ENCODE data around the gene PCYOX1L.
"Not testable (repeated sequence)": the region's sequence is repeated elsewhere in the genome, so short reads cannot be mapped to it uniquely, and the experiment has no call there.

The PCYOX1L gene

DNA sequence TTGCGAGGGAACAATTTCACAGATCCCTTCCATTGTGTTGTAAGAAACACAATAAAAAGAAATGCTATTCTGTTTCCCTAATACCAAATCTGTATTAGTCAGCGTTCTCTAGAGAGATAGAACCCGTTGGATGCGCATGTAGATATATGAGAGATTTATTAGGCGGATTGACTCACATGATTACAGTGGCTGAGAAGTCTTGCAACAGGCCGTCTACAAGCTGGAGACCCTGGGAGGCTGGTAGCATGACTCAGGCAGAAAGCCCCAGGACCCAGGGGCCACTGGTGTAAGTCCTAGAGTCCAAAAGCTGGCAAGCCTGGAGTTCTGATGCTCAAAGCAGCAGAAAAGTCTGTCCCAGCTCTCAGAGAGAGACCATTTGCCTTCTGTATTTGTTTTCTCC, 39.7 kb downstream of the PCYOX1L start:
- Histone ChIP-seq H3K9me2 (replicated peaks; ENCODE audit: low read depth, low read length) (no peaks in the 10 kb centered on the region), H3K36me3 (ENCODE audit: insufficient read depth, low read length) (no peaks in the 10 kb centered on the region), H3K4me2 (ENCODE audit: low read depth, low read length, poor library complexity, severe bottlenecking) (no peak overlapping the region), H3K79me2 (ENCODE audit: insufficient read depth, low read length) (no peaks in the 10 kb centered on the region), H3K9ac (ENCODE audit: low read depth, low read length, poor library complexity, severe bottlenecking) (no peak overlapping the region), H4K20me1 (ENCODE audit: insufficient read depth, low read length, poor library complexity, severe bottlenecking) (no peaks in the 10 kb centered on the region), H3K4me3 (ENCODE audit: low read length, poor library complexity, severe bottlenecking) (no peak overlapping the region), H3K4me1 (ENCODE audit: insufficient read depth, low read length, poor library complexity, severe bottlenecking) (no peaks in the 10 kb centered on the region), H3K27me3 (ENCODE audit: insufficient read depth, low read length, poor library complexity, severe bottlenecking) (no peaks in the 10 kb centered on the region), H2AFZ (ENCODE audit: low read length) (no peak overlapping the region), H3F3A (ENCODE audit: low read depth) (no peaks in the 10 kb centered on the region), H3K9me3 (ENCODE audit: insufficient read depth, low read depth, low read length) (no peaks in the 10 kb centered on the region)
- no peak for TF ChIP-seq EZH2phosphoT487 (IDR thresholded peaks at IDR 0.05; ENCODE audit: borderline replicate concordance)
- TF ChIP-seq, protein P1, sequence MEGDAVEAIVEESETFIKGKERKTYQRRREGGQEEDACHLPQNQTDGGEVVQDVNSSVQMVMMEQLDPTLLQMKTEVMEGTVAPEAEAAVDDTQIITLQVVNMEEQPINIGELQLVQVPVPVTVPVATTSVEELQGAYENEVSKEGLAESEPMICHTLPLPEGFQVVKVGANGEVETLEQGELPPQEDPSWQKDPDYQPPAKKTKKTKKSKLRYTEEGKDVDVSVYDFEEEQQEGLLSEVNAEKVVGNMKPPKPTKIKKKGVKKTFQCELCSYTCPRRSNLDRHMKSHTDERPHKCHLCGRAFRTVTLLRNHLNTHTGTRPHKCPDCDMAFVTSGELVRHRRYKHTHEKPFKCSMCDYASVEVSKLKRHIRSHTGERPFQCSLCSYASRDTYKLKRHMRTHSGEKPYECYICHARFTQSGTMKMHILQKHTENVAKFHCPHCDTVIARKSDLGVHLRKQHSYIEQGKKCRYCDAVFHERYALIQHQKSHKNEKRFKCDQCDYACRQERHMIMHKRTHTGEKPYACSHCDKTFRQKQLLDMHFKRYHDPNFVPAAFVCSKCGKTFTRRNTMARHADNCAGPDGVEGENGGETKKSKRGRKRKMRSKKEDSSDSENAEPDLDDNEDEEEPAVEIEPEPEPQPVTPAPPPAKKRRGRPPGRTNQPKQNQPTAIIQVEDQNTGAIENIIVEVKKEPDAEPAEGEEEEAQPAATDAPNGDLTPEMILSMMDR (conservative IDR thresholded peaks at IDR 0.05; ENCODE audit: low read length), result no peak

DNA sequence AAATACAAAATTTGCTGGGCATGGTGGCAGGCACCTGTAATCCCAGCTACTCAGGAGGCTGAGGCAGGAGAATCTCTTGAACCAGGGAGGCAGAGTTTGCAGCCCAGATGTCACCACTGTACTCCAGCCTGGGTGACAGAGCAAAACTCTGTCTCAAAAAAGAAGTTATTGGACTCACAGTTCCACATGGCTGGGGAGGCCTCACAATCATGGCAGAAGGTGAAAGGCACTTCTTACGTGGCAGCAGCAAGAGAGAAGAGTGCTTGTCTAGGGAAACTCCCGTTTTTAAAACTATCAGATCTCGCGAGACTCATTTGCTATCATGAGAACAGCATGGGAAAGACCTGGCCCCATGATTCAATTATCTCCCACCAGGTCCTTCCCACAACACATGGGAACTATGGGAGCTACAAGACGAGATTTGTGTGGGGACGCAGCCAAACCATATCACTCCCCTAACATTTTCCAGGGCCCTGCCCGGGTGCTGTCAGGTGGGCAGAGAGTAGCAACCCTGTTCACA, 41.0 kb downstream of the PCYOX1L start:
- not testable (repeated sequence) for H3K36me3 ChIP-seq (ENCODE audit: insufficient read depth, low read length); H3K9me3 ChIP-seq (ENCODE audit: insufficient read depth, low read depth, low read length); H3K27me3 ChIP-seq (ENCODE audit: insufficient read depth, low read length, poor library complexity, severe bottlenecking); H3K79me2 ChIP-seq (ENCODE audit: insufficient read depth, low read length); H3K9ac ChIP-seq (ENCODE audit: low read depth, low read length, poor library complexity, severe bottlenecking); H4K20me1 ChIP-seq (ENCODE audit: insufficient read depth, low read length, poor library complexity, severe bottlenecking); H3K4me2 ChIP-seq (ENCODE audit: low read depth, low read length, poor library complexity, severe bottlenecking); H3K4me3 ChIP-seq (ENCODE audit: low read length, poor library complexity, severe bottlenecking); H3K4me1 ChIP-seq (ENCODE audit: insufficient read depth, low read length, poor library complexity, severe bottlenecking); H3K9me2 ChIP-seq (replicated peaks; ENCODE audit: low read depth, low read length); H2AFZ ChIP-seq (ENCODE audit: low read length); H3F3A ChIP-seq (ENCODE audit: low read depth)

DNA sequence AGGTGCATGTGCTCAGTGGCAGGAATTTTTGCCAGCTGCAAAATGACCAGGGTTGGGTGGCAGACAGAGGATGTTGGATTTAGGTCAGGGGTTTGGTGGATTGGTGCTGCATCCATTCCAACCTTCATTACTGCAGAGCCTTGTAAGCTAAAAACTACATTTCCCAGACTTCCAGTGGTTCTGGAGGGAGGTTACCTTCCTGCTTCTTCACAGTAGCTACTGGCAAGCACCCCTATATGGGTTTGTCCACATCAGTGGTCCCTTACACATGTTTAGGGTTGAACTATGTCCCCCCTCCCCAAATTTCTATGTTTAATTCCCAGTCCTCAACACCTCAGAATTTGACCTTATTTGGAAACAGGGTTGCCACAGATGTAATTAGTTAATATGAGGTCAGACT, 41.9 kb downstream of the PCYOX1L start:
- Histone ChIP-seq H3F3A (ENCODE audit: low read depth) (no peaks in the 10 kb centered on the region), H3K9ac (ENCODE audit: low read depth, low read length, poor library complexity, severe bottlenecking) (no peak overlapping the region), H3K9me3 (ENCODE audit: insufficient read depth, low read depth, low read length) (no peaks in the 10 kb centered on the region), H3K27me3 (ENCODE audit: insufficient read depth, low read length, poor library complexity, severe bottlenecking) (no peaks in the 10 kb centered on the region), H3K9me2 (replicated peaks; ENCODE audit: low read depth, low read length) (no peaks in the 10 kb centered on the region), H3K4me3 (ENCODE audit: low read length, poor library complexity, severe bottlenecking) (no peak overlapping the region), H3K36me3 (ENCODE audit: insufficient read depth, low read length) (no peaks in the 10 kb centered on the region), H2AFZ (ENCODE audit: low read length) (no peak overlapping the region), H3K4me2 (ENCODE audit: low read depth, low read length, poor library complexity, severe bottlenecking) (no peak overlapping the region), H3K79me2 (ENCODE audit: insufficient read depth, low read length) (no peaks in the 10 kb centered on the region), H4K20me1 (ENCODE audit: insufficient read depth, low read length, poor library complexity, severe bottlenecking) (no peaks in the 10 kb centered on the region), H3K4me1 (ENCODE audit: insufficient read depth, low read length, poor library complexity, severe bottlenecking) (no peaks in the 10 kb centered on the region)
- TF ChIP-seq, protein P1 (conservative IDR thresholded peaks at IDR 0.05; ENCODE audit: low read length), result no peak
- no peak for TF ChIP-seq EZH2phosphoT487 (IDR thresholded peaks at IDR 0.05; ENCODE audit: borderline replicate concordance)

DNA sequence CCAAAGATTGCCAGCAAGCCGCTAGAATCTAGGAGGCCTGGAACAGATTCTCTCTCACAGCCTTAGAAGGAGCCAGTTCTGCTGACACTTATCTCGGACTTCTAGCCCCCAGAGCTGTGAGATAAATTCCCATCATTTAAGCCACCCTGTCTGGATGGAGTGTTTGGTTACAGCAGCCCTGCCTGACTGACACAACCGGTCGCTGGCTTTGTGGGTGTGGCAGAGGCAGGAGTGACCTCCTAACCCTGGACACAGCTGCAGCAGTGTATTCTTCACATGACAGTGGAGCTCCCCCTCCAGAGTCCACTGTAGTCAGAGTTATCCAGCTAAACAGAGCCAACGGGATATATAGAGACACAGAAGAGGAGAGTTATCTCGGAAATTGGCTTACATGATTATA, 42.5 kb downstream of the PCYOX1L start:
- Histone ChIP-seq H3K79me2 (ENCODE audit: insufficient read depth, low read length) (no peaks in the 10 kb centered on the region), H3K9me3 (ENCODE audit: insufficient read depth, low read depth, low read length) (no peaks in the 10 kb centered on the region), H2AFZ (ENCODE audit: low read length) (no peak overlapping the region), H3K9me2 (replicated peaks; ENCODE audit: low read depth, low read length) (no peaks in the 10 kb centered on the region), H3K36me3 (ENCODE audit: insufficient read depth, low read length) (no peaks in the 10 kb centered on the region), H3K9ac (ENCODE audit: low read depth, low read length, poor library complexity, severe bottlenecking) (no peak overlapping the region), H3K27me3 (ENCODE audit: insufficient read depth, low read length, poor library complexity, severe bottlenecking) (no peaks in the 10 kb centered on the region), H3F3A (ENCODE audit: low read depth) (no peaks in the 10 kb centered on the region), H3K4me2 (ENCODE audit: low read depth, low read length, poor library complexity, severe bottlenecking) (no peak overlapping the region), H3K4me1 (ENCODE audit: insufficient read depth, low read length, poor library complexity, severe bottlenecking) (no peaks in the 10 kb centered on the region), H3K4me3 (ENCODE audit: low read length, poor library complexity, severe bottlenecking) (no peak overlapping the region), H4K20me1 (ENCODE audit: insufficient read depth, low read length, poor library complexity, severe bottlenecking) (no peaks in the 10 kb centered on the region)
- TF ChIP-seq, protein P1 (conservative IDR thresholded peaks at IDR 0.05; ENCODE audit: low read length), result no peak
- no peak for TF ChIP-seq EZH2phosphoT487 (IDR thresholded peaks at IDR 0.05; ENCODE audit: borderline replicate concordance)

Data from Loucy (cell line).